Ishikawa (cell line): ENCODE data around the gene PRKN.

Experiments used
- CEBPB ChIP-seq: IDR thresholded peaks from 2 replicates; pipeline ENCODE4 v1.6.1; 2012
- CREB1 ChIP-seq: IDR thresholded peaks from 2 replicates; pipeline ENCODE4 v1.6.1; 2012; ENCODE audit warnings: low read depth
- EGR1 ChIP-seq: IDR thresholded peaks from 2 replicates; pipeline ENCODE4 v1.6.1; 2012
- EP300 ChIP-seq: IDR thresholded peaks from 2 replicates; pipeline ENCODE4 v1.6.1; 2012; ENCODE audit warnings: borderline replicate concordance
- FOXM1 ChIP-seq: IDR thresholded peaks from 2 replicates; pipeline ENCODE4 v1.6.1; 2012; ENCODE audit warnings: low read depth, borderline replicate concordance
- RAD21 ChIP-seq: IDR thresholded peaks from 2 replicates; pipeline ENCODE4 v1.6.1; 2012; ENCODE audit warnings: low read depth
- TAF1 ChIP-seq: IDR thresholded peaks from 2 replicates; pipeline ENCODE4 v1.6.1; 2012; ENCODE audit warnings: low read depth, mild to moderate bottlenecking
- TCF12 ChIP-seq: IDR thresholded peaks from 2 replicates; pipeline ENCODE4 v1.6.1; 2012; ENCODE audit warnings: low read depth
- YY1 ChIP-seq: IDR thresholded peaks from 2 replicates; pipeline ENCODE4 v1.6.1; 2012; ENCODE audit warnings: low read depth
- TF ChIP-seq, protein P1 (sequence below): IDR thresholded peaks from 2 replicates; pipeline ENCODE4 v1.6.1; 2012
- TF ChIP-seq, protein P2 (sequence below): IDR thresholded peaks from 2 replicates; pipeline ENCODE4 v1.6.1; 2012
- TF ChIP-seq, protein P3 (sequence below): IDR thresholded peaks from 2 replicates; pipeline ENCODE4 v1.6.1; 2012; ENCODE audit warnings: low read depth, mild to moderate bottlenecking

DNA sequence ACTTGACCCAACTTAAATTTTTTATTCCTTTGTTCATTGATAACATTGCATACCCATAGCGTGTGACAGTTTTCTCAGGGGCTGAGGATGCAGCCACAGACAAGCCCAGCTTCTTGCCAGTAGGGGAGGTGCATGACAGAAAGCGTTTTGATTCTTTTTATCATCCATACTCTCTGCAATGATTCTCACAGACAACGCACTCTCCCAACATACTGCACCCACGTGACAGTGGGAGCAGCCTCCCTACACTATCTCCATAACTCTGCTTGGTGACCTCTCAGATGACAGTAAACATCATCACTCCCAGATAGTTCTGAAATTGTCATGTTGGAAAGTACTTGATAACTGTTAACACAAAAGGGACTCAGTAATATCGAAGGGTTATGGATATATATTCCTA is 972.5 kb downstream of the PRKN start:
- TF ChIP-seq FOXM1 (no peak), TCF12 (no peak), EP300 (no peak), TAF1 (no peak), RAD21 (no peak), CEBPB (no peak), EGR1 (no peak), YY1 (no peak), CREB1 (no peak)
- TF ChIP-seq, protein P1, sequence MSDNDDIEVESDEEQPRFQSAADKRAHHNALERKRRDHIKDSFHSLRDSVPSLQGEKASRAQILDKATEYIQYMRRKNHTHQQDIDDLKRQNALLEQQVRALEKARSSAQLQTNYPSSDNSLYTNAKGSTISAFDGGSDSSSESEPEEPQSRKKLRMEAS, result no peak
- TF ChIP-seq, protein P2, sequence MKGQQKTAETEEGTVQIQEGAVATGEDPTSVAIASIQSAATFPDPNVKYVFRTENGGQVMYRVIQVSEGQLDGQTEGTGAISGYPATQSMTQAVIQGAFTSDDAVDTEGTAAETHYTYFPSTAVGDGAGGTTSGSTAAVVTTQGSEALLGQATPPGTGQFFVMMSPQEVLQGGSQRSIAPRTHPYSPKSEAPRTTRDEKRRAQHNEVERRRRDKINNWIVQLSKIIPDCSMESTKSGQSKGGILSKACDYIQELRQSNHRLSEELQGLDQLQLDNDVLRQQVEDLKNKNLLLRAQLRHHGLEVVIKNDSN, result no peak
- TF ChIP-seq, protein P3, sequence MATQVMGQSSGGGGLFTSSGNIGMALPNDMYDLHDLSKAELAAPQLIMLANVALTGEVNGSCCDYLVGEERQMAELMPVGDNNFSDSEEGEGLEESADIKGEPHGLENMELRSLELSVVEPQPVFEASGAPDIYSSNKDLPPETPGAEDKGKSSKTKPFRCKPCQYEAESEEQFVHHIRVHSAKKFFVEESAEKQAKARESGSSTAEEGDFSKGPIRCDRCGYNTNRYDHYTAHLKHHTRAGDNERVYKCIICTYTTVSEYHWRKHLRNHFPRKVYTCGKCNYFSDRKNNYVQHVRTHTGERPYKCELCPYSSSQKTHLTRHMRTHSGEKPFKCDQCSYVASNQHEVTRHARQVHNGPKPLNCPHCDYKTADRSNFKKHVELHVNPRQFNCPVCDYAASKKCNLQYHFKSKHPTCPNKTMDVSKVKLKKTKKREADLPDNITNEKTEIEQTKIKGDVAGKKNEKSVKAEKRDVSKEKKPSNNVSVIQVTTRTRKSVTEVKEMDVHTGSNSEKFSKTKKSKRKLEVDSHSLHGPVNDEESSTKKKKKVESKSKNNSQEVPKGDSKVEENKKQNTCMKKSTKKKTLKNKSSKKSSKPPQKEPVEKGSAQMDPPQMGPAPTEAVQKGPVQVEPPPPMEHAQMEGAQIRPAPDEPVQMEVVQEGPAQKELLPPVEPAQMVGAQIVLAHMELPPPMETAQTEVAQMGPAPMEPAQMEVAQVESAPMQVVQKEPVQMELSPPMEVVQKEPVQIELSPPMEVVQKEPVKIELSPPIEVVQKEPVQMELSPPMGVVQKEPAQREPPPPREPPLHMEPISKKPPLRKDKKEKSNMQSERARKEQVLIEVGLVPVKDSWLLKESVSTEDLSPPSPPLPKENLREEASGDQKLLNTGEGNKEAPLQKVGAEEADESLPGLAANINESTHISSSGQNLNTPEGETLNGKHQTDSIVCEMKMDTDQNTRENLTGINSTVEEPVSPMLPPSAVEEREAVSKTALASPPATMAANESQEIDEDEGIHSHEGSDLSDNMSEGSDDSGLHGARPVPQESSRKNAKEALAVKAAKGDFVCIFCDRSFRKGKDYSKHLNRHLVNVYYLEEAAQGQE, result no peak
